Hepatocyte (in vitro differentiated cells): ENCODE data around the gene PIF1. TPM values are rescaled to one million over a fixed set of nuclear protein-coding genes. Genes with fewer than 3 reads are reported as not detected.

Source experiments
- DNase-seq: peaks from one replicate; pipeline ENCODE4 v3.0.0-alpha.2; 2016; ENCODE audit warnings: low spot score
- H2AFZ ChIP-seq: fragments of 200-600 bp; sonication (generic); 2 replicates; pipeline ENCODE4 v1.6.0; 2016; ENCODE audit warnings: antibody characterized with exemption, mild to moderate bottlenecking
- H3K27ac ChIP-seq: fragments of 200-600 bp; sonication (generic); 2 replicates; pipeline ENCODE4 v1.5.1; 2016; ENCODE audit warnings: mild to moderate bottlenecking
- H3K27me3 ChIP-seq: fragments of 200-600 bp; sonication (generic); 2 replicates; pipeline ENCODE4 v1.6.1; 2016
- H3K36me3 ChIP-seq: fragments of 200-600 bp; sonication (generic); replicated peaks from 2 replicates; pipeline ENCODE4 v1.5.1; 2016; ENCODE audit warnings: low read depth; ENCODE audit not compliant: insufficient read depth
- H3K4me1 ChIP-seq: fragments of 200-600 bp; sonication (generic); 2 replicates; pipeline ENCODE4 v1.5.1; 2016; ENCODE audit warnings: mild to moderate bottlenecking, moderate library complexity; ENCODE audit not compliant: insufficient read depth
- H3K4me2 ChIP-seq: fragments of 200-600 bp; sonication (generic); 2 replicates; pipeline ENCODE4 v1.6.0; 2016
- H3K4me3 ChIP-seq: fragments of 200-600 bp; sonication (generic); 2 replicates; pipeline ENCODE4 v1.5.1; 2016; ENCODE audit warnings: mild to moderate bottlenecking
- H3K79me2 ChIP-seq: fragments of 200-600 bp; sonication (generic); 2 replicates; pipeline ENCODE4 v1.6.0; 2017; ENCODE audit warnings: mild to moderate bottlenecking
- H3K9me2 ChIP-seq: fragments of 200-600 bp; sonication (generic); replicated peaks from 2 replicates; pipeline ENCODE4 v1.6.0; 2017; ENCODE audit warnings: mild to moderate bottlenecking; ENCODE audit not compliant: insufficient read depth
- H3K9me3 ChIP-seq: fragments of 200-600 bp; sonication (generic); 2 replicates; pipeline ENCODE4 v1.5.1; 2016; ENCODE audit warnings: low read depth, mild to moderate bottlenecking
- H4K20me1 ChIP-seq: fragments of 200-600 bp; sonication (generic); 2 replicates; pipeline ENCODE4 v1.6.0; 2016; ENCODE audit warnings: mild to moderate bottlenecking; ENCODE audit not compliant: insufficient read depth, poor library complexity, severe bottlenecking
- CTCF ChIP-seq: fragments of 200-600 bp; sonication (generic); IDR thresholded peaks from 2 replicates; pipeline ENCODE4 v1.5.1; 2016; ENCODE audit warnings: antibody characterized with exemption, mild to moderate bottlenecking; ENCODE audit not compliant: poor library complexity
- EZH2 ChIP-seq: fragments of 200-600 bp; sonication (generic); IDR thresholded peaks from 2 replicates; pipeline ENCODE4 v1.6.1; 2016; ENCODE audit warnings: antibody characterized with exemption, mild to moderate bottlenecking, borderline replicate concordance
- EZH2phosphoT487 ChIP-seq: fragments of 200-600 bp; sonication (generic); IDR thresholded peaks from one replicate; pipeline ENCODE4 v1.6.1; 2018; ENCODE audit warnings: antibody characterized with exemption, mild to moderate bottlenecking, low read depth, moderate library complexity; ENCODE audit not compliant: unreplicated experiment, severe bottlenecking
- WGBS: methylation state at CpG from one replicate; pipeline ENCODE4 v1.1.6; 2016; ENCODE audit warnings: low lambda C conversion rate; ENCODE audit errors: missing lambda C conversion rate; 5-methylcytosine and 5-hydroxymethylcytosine counted together
- polyA plus RNA-seq: library from polyadenylated mRNA; unstranded; fragments of >200 nt; fragmentation: Nextera tagmentation; extraction: Ambion mirVana; gene quantifications from 2 replicates; pipeline ENCODE4 v1.2.1, GENCODE V29; 2016
- total RNA-seq: library from RNA; depleted of rRNA; stranded (reverse); fragments of >200 nt; gene quantifications from 2 replicates; pipeline ENCODE4 v1.2.3, GENCODE V29; 2014

The PIF1 gene
- total and polyA plus RNA-seq, 2 experiments from 2014 or later = 1.5 to 3.3 TPM

- Histone ChIP-seq H3K9me2 (no peaks in the 10 kb centered on the region), H3K4me1 (peaks cover 25% of the 10 kb centered on the region), H4K20me1 (peaks cover 6% of the 10 kb centered on the region), H3K36me3 (no peaks in the 10 kb centered on the region), H3K79me2 (peaks cover 64% of the 10 kb centered on the region), H3K4me2 (peak overlapping the region; percentile 94), H3K9me3 (no peaks in the 10 kb centered on the region), H3K27ac (peak overlapping the region; percentile 73), H3K4me3 (no peak overlapping the region), H2AFZ (no peak overlapping the region), H3K27me3 (no peaks in the 10 kb centered on the region)
- TF ChIP-seq EZH2 (no peak), EZH2phosphoT487 (no peak)
- no peak for DNase-seq
- WGBS = 23% methylated on average over 8 of the region's 8 CpGs
These were observed 19.2 kb upstream of the PIF1 start for GRCh38 chr15:64844576-64845145.

- Histone ChIP-seq H3K27ac (no peak overlapping the region), H3K4me1 (peaks cover 25% of the 10 kb centered on the region), H3K36me3 (no peaks in the 10 kb centered on the region), H3K4me3 (no peak overlapping the region), H3K27me3 (no peaks in the 10 kb centered on the region), H3K4me2 (peak overlapping the region; percentile 94), H3K9me2 (no peaks in the 10 kb centered on the region), H2AFZ (no peak overlapping the region), H3K79me2 (peaks cover 64% of the 10 kb centered on the region), H3K9me3 (no peaks in the 10 kb centered on the region), H4K20me1 (peaks cover 6% of the 10 kb centered on the region)
- 96% methylated on average over 4 of the region's 4 CpGs for WGBS
- no peak for DNase-seq
- no peak for TF ChIP-seq EZH2
- TF ChIP-seq CTCF = no peak
- no peak for TF ChIP-seq EZH2phosphoT487
These were observed 18.5 kb upstream of the PIF1 start for GRCh38 chr15:64843991-64844390.

- H3K4me3 ChIP-seq = no peak overlapping the region
- DNase-seq = no peak
- H3K27me3 ChIP-seq = no peaks in the 10 kb centered on the region
- TF ChIP-seq CTCF (no peak), EZH2 (no peak), EZH2phosphoT487 (no peak)
- no peaks in the 10 kb centered on the region for H3K9me2 ChIP-seq
- WGBS = 61% methylated on average over 7 of the region's 7 CpGs
- H2AFZ ChIP-seq = no peak overlapping the region
- peak overlapping the region; percentile 94 for H3K4me2 ChIP-seq
- peaks cover 6% of the 10 kb centered on the region for H4K20me1 ChIP-seq
- H3K4me1 ChIP-seq = peaks cover 25% of the 10 kb centered on the region
- no peaks in the 10 kb centered on the region for H3K36me3 ChIP-seq
- peak overlapping the region; percentile 82 for H3K27ac ChIP-seq
- no peaks in the 10 kb centered on the region for H3K9me3 ChIP-seq
- peaks cover 59% of the 10 kb centered on the region for H3K79me2 ChIP-seq
These were observed 17.6 kb upstream of the PIF1 start for GRCh38 chr15:64842986-64843561.

GRCh38 chr15:64842096-64842939 lies 16.9 kb upstream of the PIF1 start:
- no peak for DNase-seq
- WGBS = 20% methylated on average over 19 of the region's 26 CpGs
- Histone ChIP-seq H4K20me1 (peaks cover 6% of the 10 kb centered on the region), H2AFZ (peak overlapping the region; percentile 56), H3K36me3 (no peaks in the 10 kb centered on the region), H3K4me3 (peak overlapping the region; percentile 87), H3K79me2 (peaks cover 51% of the 10 kb centered on the region), H3K27ac (peak overlapping the region; percentile 82), H3K4me2 (peak overlapping the region; percentile 94), H3K27me3 (no peaks in the 10 kb centered on the region), H3K9me3 (no peaks in the 10 kb centered on the region), H3K4me1 (peaks cover 25% of the 10 kb centered on the region), H3K9me2 (no peaks in the 10 kb centered on the region)
- no peak for TF ChIP-seq EZH2phosphoT487
- TF ChIP-seq CTCF = no peak
- no peak for TF ChIP-seq EZH2
